Fibroblast of skin of right biceps (primary cell): ENCODE results near the gene DNAH17.

Source experiments
- DNase-seq: peaks from one replicate; pipeline ENCODE4 v3.0.0-alpha.2; 2013

Gene DNAH17

DNA sequence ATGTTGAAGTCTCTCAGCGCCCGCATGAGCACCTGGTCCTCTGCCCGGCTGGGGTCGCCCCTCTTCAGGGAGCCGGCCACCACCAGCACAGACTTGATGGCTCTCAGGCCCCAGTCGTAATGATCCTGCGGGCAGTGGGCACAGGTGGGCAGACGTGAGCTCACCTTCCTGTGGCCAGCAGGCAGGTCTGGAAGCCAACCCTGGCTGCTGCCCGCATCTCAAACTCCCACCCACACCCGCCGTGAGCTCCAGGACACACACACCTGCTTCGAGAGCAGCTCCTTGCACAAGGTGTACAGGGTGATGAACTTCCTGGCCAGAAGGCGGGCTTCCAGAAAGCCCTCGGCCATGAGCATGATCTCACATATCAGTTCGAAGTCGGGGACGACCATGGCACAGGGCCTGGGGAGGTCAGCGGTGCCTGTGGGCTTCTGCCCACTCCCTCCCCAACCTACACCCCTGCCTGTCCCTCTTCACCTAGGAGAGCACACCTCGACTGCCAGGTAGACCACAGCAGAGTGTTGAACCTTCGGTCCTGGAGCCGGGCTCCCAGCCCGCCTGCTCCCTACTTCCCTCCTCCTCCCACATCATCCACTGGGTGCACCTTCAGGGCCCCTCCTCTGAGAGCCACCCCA, 82.4 kb downstream of the DNAH17 start:
- no peak for DNase-seq

DNA sequence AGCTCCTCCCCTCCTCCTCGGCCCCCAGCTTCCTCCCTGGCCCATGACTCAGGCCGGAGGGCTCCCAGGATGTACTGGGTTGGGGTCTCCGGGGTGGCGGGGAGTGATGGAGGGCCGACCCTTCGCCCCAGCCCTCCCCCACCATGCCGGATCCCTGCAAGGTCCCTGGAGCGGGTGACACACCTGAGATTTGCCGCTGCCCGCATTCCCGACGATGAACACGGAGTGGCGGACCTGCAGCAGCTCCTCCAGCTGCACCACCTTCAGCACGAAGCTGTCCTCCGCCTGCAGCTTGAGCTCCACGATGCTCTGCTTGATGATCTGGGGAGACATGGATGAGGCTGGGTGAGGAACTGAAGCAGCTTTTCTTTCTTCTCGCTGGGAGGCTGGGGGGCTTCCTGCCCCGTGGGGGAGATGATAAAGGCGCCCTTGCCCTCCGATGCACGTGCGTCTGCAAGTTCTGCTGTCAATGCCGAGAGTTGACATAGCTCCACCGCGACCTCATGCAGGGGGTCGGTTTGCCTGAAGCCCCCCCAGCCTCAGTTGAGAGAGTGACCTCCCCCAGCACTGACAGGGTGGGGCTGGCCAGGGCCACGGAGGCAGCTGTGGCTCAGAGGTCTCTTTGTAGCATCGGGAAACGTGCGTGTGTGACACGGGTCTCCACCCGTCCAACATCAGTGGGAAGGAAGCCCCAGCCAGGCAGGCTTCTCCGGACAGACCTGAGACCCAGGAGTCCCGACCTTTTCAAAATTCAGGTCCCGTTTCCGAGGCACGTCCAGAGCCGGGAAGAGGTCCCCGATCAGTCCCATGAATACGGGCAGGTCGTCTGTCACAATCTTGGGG, 83.1 kb downstream of the DNAH17 start:
- no peak for DNase-seq

DNA sequence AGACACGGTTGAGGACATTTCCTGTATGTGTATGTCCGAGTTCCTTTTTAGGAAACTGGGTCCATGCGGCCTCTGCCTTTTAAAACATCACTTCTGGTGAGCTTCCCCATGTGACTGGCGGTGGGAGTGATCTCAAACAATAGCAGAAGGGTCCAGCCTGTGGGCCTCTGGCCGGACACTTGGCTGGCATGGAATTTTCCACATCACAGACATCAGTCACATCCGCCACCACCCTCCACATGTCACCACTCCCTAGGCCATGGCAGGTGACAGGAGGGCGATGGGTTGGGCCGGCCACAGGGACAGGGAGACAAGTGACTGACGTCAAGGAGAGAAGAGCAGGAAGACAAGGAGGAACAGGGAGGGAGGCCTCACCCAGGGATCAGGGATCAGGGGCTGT, 83.7 kb downstream of the DNAH17 start:
- DNase-seq: no peak

DNA sequence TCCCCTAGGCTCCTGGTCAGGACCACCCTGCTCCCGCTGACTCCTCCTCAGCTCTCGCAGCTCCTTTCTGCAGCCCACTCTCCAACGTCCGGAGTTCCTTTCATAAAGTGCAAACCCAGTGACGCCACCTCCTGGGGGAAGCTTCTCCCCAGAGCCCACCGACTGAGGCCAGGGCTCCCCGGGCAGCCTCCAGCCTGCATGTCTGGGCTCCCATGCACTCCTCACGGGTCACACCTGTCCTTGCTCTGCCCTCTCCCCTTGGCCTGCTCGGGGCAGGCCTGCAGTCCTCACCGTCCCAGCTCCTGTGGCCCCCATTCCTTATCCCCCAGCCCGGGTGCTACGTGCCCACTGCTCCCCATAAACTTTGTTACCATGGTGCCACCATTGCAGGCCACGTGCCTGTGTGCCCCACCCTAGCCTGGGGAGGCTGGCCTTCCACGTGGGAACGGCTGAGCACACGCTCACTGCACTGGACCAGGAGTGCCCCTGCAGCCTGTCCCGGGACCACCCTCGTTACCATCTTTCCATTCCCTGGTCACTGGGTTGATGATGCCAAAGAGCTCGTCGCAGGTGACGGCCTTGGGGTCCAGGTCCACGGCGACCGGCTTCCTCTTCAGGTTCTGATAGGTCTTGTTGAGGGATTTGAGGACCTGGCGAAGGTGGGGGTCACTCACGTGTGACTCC, 84.9 kb downstream of the DNAH17 start:
- DNase-seq: no peak

DNA sequence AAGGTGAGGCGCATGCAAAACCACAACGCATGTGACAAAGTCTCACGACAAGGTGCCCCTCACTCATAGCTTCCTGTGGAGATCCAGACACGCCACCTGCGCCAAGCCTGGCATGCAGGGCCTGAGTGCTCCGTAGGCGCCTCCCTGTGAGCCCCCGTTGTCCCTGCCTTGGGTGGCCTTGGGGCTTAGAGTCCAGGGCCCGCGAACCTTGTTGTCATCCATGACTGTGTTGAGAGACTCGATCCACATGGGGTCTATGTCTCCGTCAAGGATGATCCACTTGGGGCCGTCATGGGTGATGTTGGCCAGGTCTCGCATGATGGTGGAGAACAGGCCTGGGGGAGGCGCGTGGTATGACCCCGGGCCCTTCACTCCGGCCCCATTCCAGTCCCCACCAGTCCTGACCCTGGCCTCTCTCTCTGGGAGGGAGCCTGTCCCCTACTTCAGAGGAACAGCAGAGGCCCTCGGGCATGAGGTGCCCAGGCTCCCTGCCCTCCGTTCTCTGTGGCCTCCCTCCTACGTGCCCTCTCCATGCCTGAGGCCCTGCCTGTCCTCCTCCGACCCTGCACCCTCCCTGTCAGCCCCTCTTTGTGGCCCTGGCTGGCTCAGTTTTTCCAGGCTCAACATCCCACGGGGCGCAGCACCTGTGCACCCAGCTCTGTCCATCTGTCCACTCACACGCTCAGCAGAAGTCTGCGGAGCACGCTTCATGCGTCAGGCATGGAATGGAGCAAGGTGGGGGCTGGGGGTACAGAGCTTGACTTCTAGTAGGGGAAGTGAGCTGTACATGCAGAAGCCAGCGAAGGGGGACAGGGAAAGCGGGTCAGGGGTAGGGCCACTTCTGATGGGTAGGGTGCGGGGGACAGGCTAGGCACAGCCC, 85.7 kb downstream of the DNAH17 start:
- no peak for DNase-seq

DNA sequence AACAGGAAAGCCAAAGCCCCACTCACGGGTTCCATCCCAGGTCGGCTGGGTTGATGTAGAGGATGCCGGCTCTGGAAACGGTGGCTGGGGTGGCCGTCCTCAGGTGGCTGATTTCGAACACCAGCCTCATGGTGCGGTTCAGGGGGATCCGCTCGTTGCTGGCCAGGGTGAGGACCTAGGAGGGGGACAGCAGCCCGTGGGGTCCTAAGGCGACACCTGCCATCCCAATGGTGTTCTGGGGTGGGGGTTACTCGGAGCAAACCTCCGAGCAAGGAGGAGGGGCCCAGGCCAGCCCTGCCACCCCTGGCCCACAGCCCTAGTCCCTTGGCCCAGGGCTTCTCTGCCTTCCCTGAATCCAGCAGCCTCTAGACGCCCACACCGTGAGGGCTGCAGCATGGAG, 86.5 kb downstream of the DNAH17 start:
- no peak for DNase-seq

DNA sequence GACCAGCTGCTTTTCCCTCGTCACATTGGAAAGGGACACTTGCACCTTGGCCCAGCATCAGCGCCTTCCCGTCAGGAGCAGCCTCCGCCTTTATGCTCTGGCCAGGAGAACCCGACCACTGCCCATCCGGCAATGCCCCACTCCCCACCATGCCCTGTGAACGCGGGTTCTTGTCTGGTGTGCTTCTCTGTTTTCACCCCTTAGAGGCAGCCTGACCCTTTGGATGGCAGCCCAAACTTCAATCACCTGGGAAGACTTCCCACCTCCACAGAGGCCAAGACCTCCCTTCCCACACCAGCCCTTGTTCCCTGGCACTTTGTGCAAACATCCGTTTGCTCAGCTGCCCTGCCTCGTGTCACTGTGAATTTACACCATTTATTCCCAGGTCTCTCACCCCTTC, 87.0 kb downstream of the DNAH17 start:
- no peak for DNase-seq

DNA sequence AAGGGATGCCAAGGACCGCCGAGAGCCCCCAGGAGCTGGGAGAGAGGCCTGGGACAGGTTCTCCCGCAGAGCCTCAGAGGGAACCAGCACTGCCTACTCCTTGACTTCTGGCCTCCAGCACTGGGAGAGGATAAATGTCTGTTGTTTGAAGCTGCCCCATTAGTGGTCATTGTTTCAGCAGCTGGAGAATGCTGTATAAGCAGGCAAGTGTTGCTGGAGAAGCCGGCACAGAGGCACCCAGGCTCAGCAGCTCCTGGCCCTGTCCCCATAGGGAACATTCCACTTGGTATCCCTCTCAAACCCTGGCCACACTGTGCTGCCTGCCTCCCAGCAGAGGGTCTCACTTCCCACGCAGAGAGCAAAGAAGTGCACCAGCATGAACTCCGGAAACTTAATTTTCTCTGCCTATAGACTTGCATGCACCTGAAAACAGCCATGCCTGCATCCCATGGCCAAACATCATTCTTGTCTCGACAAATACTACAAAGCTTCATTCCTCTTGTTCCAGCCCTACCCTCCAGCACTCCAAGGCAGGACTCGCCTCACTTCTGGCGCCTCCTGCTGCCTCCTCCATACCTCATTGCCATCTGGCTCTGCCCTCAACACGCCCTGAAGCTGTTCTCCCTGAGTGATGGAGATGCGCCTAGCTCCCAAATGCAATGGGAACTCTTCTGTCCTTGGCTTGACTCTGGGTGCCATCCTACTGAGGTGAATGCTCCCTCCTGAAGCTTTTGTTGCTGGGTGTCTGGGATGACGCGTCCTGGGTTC, 88.1 kb downstream of the DNAH17 start:
- no peak for DNase-seq

DNA sequence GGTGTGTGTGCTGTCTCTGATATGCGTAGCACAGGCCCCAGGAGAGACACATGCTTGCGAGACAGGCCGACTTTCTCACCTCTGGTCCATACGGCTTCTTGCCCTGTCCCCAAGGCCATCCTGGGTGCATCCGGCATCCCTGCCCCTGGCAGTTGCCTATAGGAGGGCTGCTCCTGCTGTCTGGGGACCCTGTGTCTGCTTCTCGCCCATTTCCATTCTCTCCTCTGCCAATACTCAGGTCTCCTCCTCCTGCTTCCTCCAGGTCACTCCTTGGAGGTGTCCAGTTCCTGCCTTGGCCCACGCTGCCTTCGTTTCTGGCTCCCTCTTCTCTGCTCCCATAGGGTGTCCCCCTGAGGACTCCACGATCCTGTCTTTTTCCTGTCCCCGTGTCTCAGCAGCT, 89.0 kb downstream of the DNAH17 start:
- DNase-seq: no peak

DNA sequence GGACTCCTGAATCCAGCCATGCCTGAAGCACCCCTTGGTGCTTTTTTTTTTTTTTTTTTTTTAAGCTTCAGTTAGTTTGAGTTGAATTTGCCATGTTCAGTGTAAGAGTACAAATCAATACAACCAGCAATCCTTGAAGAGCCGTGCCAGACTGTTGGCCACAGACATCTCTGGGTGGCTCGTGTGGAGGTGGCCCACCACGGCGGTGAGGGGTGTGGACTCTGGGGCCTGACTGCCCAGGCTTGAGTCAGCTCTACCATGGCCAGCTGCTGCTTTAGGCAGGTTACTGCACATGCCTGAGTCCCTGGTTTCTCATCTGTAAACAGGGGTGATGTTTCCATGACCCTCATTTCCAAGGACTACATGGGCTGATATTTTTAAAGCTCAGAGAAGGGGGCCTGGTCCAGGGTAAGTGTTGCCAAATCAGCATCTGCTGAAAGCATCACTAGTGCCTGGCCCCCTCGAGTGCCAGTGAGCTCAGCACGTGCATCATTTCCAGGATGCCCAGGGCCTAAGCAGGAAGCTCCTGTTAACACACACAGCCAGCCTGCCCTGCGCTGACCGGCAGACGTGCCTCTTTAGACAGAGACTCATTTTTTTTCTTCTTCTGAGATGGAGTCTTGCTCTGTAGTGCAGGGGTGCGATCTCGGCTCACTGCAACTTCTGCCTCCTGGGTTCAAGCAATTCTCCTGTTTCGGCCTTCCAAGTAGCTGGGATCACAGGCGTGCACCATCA, 90.1 kb downstream of the DNAH17 start:
- DNase-seq: no peak

DNA sequence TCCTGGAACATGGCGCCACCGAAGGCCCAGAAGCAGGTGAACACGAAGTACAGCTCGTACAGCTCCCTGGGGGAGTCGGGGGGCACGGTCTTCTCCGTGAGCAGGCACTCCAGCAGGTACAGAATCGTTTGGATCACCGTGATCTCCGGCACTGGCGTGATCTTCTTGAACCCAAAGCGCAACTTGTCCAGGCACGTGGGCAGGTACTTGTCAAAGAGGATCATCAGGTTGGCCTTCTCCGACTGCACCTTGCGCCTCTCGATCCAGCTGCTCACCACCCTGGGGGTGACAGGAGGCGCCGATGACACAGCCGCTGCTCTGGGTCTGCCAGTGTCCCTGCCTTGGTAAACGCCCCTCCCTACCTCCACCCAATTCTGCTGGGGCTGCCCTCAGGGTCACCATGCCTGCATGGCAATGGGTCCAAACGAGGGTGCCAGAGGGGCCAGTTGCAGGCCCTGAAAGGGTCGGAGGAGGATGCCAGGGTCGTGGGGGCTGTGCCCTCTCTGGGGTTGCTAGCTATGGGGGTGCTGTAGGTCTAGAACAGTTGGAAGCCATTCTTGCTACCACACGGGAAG, 90.9 kb downstream of the DNAH17 start:
- DNase-seq: no peak

DNA sequence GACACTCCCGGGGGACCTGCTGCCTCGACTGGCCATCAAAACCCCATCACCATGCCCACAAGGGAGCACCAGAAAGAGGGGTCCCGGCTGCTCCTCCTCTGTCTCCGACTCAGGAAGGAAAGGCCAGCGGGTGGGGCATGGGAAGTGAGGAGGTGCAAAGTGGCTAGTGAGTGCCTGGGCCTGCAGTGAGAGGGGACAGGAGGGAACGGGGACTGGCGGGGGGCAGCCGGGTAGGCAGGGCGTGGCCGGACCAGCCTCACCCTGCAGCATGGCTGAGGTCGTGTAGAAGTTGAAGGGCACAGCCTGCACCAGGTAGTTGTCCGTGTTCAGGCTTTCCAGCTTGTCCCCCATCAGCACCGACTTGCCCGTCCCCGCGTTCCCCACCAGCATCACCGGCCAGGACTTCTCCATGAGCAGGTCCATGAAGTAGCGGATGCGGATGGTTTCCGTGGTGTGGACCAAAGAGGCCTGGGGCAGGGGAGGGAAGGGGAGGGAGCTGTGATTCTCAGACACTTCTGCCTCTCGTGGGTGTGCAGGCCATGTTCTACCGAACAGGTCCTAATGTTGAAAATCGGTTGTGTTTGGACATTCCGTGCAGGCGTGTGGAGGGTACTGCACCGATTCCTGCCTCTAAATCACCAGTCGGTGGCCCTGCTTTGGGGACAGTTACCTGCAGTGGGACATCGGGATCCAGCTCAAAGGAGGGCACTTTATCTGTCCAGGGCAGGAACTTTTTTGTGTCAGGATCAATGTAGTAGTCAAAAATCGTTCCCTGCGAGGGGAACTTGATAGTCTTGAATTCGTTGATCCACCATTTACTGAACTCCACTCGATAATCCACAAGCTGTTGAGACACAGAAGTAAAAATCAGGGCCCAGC, 91.7 kb downstream of the DNAH17 start:
- DNase-seq: no peak

DNA sequence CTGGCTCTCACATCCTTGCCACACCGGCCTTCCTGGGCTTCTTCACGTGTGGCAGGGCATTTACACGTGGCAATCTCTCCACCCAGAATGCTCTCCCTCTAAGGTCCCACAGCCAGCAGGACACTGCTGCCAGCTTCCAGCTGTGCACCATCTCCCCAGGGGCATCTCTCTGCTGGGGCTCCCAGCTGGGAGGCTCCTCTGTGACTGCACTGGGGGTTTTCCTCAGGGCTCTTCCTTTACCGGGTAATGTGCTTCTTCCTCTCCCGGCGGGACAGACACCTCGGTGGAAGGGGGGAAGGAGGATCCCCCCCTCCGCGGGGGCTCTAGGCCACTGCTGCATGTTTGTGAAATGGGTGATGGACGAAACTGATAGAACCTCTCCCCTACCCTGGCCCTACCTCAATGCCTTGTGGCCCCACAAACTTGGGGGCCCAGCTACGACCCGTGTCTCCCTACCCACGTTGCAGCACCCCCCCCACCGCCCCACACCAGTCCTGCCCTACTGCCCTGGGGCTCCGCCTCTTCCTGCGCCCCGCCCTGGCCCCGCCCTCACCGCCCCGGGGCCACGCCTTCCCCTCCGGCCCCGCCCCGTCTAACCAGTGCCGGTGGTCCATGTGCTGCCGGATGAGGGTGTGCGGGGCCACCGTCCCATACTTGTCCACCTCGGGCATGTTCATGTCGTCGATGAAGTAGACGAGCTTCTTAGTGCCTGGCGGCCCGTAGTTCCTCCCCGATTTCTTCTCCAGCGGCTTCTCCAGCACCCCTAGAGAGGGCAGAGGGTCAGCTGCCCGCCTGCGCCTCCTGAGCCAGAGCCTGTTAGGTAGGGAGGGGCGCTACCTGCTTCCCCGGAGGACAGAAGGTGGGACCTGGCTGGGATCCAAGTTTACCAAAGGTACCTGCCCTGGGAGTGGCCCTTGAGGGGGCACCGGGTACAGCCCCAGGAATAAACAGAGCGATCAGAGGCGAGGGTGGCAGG, 92.6 kb downstream of the DNAH17 start:
- peak; percentile 40 for DNase-seq

DNA sequence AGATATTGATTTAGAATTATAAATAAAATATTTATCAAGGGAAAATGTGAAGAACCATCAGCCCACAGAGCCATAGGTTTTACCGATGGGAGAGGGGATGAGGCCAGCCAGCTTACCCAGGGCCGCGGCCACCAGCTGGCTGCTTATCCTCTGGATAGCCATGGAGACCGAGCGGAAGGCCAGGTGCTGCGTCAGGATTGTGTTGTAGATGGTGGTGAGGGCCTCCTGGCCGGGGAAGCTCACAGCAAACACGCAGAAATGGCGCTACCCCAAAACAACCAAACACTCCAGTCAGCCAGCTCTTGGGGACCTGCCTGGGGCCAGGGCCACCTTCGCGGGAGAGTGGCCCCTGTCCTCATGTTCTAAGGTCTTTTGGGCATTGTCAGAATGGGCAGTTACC, 97.8 kb downstream of the DNAH17 start:
- DNase-seq: no peak

DNA sequence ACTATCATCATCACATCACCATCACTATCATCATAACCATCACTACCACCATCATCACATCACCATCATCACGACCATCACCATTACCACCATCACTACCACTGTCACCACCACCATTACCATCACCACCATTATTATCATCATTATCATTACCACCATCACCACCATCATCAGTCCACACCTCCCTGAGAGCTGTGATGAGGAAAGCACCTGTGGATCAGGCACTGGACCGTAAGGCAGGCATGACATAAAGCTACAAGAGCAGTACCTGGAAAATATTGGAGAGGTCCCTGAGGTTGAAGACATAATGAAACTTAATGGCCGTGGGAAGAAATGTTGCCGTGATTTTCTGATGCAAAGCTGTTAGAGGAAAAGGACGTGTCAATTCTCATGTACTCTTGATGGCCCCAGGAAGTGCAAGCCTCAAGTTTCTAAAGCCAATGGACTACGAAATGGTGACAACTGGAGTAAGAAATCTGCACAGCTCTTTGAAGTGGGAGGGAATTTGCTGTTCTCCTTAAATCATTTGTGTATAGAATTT, 98.4 kb downstream of the DNAH17 start:
- DNase-seq: no peak

DNA sequence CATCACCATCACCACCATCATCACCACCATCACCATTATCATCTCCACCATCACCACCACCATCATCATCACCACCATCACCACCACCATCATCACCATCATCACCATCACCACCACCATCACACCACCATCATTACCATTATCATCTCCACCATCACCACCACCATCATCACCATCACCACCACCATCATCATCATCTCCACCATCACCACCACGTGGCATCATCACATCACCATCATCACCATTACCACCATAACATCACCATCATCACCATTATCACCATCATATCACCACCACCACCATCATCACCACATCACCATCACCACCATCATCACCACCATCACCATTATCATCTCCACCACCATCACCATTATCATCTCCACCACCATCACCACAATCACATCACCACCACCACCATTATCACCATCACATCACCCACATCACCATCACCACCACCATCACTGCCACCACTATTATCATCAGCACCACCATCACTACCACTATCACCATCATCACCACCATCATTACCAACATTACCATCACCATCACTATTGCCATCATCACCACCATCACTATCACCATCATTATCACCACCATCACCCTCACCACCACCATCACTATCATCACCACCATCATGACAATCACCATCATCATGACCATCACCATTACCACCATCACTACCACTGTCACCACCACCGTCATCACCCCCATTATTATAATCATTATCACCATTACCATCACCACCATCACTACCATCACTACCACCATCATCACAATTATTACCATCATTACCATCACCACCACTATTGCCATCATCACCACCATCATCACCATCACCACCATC, 99.1 kb downstream of the DNAH17 start:
- DNase-seq: no peak

DNA sequence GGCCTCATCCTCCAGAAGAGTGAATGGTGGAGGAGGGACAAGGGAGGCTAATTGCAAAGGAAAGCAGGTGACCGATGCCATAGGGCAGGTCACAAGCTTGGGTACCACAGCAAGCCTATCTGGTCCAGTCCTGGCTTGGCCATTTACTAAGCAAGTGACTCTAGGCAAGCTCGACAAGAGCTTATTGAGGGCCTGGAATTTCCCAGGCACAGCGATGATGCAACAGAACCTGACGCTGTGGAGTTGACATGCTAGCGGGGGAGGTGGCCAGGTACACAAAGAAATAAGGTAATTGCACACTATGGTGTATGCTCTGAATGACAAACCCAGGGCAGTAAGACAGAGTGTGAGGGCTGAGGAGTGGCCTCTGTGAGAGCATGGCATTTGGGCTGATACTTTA, 100.2 kb downstream of the DNAH17 start:
- no peak for DNase-seq

DNA sequence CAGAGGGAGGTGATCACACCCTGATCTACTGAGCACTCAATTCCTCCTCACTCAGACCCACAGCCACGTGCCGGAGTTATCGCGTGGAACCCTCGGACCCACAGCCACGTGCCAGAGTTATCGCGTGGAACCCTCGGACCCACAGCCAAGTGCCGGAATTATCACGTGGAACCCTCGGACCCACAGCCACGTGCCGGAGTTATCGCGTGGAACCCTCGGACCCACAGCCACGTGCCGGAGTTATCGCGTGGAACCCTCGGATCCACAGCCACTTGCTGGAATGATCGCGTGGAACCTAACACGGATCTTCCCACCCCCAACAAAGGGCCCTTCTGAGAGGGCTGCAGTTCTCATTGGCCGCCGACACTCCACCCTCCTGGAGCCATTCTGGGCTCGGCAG, 101.0 kb downstream of the DNAH17 start:
- no peak for DNase-seq
